ENCODE measurements around the gene PKNOX2.

PKNOX2 gene

DNA sequence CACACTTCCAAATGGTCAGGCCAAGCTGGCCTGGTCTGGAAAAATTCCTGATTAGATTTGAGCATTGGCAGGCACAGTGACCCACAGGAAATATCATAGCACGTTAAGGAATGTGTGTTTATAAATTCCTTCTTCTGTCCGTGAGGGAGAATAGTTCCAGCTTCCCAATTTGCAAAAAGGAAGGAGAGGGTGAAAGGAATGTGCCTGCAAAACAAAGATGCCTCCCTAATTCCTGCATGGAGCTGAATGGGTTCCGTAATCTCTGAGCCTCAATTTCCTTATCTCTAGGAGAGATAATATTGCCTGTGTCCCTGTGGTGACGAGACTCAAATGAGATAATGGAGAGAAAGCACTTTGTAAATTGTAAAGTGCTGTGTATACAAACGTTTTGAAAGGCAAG lies 226.4 kb downstream of the PKNOX2 start:
- no peak for DNase-seq

GRCh38 chr11:125393331-125393730 lies 228.8 kb downstream of the PKNOX2 start:
- no peak for DNase-seq

- DNase-seq = no peak
These were observed 229.7 kb downstream of the PKNOX2 start for GRCh38 chr11:125394296-125394695.

DNA sequence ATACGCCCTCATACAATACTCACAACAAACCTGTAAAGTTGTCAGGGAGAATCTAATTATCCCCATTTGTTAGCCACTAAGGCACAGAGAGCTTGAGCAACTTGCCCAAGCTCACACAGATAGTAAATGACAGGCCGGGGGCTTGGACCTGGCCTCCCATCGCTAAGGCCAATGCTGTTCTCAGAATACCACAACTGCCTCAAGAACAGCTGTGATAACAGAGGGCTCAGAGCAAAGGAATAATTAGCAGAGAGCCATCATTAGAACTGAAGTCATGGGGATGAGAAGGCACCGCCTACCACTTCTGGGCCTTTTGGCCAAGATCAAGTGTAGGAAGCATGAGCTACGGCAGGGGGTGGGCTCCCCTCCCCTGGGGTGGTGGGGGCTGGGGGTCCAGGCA lies 232.9 kb downstream of the PKNOX2 start:
- no peak for DNase-seq

- DNase-seq = no peak
These were observed 233.9 kb downstream of the PKNOX2 start for GRCh38 chr11:125398475-125398874.

DNA sequence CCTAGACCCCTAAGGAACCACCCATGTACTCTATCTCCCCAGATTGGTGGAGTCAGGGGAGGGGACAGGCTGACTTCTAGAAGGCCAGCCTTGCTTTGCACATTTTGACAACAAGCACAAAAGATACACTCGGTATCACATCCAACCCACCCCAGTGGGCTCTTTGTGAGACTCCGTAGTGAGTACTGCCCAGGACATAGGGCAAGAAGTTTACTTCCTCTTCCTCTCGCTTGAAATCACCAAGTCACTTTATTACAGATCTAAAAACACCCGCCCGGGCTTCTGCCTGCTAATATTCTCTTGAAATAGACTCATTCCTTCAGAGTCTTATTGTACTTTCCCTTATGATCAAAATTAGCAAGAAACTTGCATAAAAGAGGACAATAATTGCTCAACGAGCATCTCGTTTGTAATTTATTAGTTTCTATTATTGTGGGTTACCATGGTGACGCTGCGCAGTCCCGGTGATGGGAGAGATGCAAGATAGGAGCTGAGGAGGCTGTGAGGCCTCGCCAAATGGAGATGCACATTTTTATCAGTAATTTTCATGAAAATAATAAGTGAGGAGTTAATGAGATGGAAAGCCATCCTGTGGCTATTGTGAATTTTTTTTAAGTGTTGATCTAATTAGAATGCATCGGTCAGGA lies 234.6 kb downstream of the PKNOX2 start:
- DNase-seq = no peak

DNA sequence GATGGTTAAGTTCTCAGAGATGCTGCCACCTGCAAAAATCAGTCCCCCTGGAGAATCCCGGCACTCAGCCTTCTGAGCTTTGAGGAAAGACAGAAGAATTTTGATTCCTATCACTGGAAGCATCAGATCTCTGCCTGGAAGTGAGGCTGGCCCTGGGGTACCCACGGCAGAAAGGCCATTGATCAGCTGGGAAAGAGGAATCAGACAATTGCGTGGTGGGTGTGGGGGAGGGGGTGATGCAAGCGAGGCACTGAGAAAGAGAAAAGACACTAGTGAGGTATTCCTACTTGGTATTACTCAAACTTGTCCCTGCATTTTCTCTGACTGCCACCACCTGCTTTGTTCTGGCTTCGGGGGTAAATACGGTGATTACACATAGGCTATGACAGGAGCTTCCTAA lies 235.4 kb downstream of the PKNOX2 start:
- DNase-seq = no peak

- DNase-seq = no peak
These were observed 236.7 kb downstream of the PKNOX2 start for GRCh38 chr11:125401235-125401634.

DNA sequence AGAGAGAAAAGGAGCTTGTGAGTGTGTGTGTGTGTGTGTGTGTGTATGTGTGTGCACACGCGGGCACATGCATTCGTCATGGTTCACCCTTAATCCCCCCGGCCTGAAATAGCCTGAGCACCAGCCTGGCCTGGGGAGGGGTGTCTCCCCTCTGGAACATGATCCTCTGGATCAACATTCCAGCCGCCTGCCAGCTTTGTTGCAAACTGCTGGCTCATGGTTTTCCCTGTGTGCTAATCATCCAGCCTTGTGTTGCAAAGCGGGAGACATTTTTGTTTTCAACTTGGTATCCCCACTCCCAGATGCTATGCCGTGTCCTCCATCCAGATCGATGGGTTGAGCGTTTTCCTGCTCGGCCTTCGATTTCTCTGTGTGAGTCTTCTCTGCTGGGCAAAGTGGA lies 237.2 kb downstream of the PKNOX2 start:
- no peak for DNase-seq

- DNase-seq = no peak
These were observed 237.9 kb downstream of the PKNOX2 start for GRCh38 chr11:125402435-125402834.

DNA sequence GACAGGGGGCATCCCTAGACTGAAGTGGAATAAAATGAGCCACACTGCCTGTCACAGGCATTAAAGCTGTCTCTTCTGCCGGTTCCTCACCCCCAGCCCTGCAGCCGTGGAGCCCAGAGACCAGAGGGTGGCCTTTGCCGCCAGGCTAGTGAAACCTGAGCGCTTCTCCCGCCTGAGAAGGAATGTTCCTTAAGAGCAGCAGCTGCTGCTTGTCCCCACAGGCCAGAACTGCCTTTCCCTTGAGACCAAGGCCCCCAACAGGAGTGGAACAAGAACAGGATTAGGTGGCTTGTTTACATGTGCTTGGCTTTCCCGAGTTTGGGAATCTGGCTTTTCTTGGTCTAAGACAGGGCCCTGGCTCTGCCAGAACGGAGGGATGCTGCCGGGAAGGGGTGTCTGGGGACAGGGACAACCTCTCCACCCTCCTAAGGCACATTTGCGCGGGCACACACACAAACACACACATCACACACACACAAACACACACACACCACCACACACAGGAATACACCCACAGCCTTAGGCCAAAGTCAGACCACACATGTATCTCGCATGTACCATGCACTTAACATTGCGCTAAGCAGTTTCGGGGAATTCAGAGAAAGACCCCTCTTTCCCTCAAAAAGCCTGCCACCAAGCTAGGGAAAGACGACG lies 239.7 kb downstream of the PKNOX2 start:
- no peak for DNase-seq

DNA sequence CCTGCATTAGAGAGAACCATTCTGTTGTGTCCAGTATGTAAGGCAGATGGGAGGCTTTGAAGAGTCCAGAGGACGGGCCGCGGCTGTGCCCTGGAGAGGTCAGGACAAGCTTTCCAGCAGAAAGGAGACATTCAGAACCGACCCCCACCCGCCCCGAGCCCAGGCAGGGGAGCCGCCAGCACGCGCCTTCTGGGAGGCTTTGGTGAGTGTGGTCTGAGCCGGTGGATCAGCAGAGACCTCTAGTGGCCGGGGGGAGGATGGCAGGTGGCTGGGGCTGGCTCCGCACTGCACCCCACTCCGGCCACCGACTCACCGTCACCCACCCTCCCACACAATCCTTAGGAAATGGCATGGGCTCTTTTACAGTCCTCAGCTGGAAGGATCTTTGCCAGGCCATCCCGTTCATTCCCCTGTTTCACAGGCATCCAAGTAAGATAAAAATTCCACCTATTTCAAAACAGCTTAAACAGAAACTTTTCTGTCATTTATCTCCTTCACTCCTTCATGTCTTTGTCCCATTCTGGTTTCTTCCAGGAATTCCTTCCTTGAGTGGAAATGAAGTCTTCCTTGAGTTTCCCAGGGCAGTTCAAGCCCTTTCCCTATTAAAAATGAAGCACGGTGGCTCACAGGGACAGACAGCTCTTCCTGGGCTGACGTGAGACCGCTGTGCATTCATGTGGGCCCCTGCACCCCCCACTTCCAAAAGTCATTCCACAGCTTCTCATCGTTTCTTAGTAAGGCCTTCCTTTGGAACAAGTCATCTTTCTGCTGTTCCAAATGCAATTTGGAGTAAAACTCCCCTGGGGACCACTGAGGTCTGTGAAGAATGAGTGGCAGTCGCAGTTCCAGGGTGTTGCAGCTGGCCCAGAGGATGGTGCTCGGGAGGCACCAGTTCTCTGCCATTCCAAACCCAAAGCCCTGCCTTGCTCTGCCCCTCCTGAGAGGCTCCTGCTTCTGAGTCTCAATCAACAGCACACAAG lies 240.6 kb downstream of the PKNOX2 start:
- DNase-seq = no peak

GRCh38 chr11:125407046-125407445 lies 242.5 kb downstream of the PKNOX2 start:
- peak in 1 of 2 experiments; percentile 20 for DNase-seq

DNA sequence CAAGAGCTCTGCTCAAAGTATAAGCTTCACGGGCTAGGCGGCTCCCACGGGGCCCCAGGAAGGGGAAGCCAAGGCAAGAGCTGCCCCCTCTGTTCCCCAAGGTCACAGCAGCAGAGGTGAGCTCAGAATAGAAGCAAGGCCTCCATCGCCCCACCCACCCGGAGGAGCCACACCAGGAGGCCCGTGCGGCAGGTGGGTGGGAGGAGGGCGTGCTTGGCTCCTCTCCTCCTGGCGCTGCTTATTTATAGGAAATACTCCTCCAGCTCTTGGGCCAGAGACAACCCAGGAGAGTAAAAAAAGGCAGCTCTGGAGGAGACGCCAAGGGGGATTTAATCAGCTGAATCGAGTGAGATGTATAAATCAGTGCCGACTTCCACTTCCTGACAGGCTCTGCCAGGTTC lies 243.8 kb downstream of the PKNOX2 start:
- DNase-seq = no peak

GRCh38 chr11:125410091-125410490 lies 245.5 kb downstream of the PKNOX2 start:
- DNase-seq = no peak

- no peak for DNase-seq
These were observed 247.6 kb downstream of the PKNOX2 start for GRCh38 chr11:125412177-125412496.

- no peak for DNase-seq
These were observed 248.0 kb downstream of the PKNOX2 start for GRCh38 chr11:125412509-125412908.

DNA sequence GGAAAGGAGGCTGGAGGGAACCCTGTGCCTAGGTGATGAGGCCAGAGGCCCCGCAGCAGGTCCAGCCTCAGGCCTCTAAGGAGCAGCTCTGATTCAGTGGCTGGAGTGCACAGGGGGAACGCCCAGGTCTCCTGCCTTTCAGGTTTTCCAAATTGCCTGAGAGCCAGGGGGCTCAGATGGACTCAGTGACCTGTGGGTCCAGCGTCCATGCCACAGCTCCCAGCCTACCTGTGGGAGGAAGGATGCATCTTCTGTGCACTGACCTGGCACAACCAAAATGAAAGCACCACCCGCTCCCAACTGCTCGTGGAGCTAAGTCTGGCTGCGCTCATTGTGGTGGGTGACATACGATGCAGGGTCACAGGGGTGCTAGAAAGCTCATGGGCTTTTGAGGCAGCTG lies 248.7 kb downstream of the PKNOX2 start:
- DNase-seq = no peak

- DNase-seq = no peak
These were observed 249.6 kb downstream of the PKNOX2 start for GRCh38 chr11:125414121-125414520.

- no peak for DNase-seq
These were observed 252.7 kb downstream of the PKNOX2 start for GRCh38 chr11:125416981-125417935.

GRCh38 chr11:125418396-125418795 lies 253.8 kb downstream of the PKNOX2 start:
- DNase-seq = no peak

DNA sequence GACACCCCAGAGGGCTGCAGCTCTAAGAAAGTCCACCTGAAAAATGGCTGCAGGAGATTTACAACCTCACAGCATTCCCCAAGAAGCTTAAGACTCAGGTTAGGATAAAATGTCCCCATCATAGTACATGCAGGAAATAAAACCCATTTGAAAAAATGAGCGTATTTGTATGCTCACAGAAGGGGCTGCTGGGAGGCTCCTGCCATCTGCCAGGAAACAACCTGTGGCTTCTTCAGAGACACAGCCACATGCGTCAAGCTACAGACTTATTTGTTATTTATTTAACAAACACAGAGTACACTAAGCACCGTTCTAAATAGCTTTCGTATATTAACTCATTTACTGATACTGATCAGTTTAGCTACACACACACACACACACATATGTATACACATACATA lies 258.1 kb downstream of the PKNOX2 start:
- no peak for DNase-seq
